Measurements from ENCODE around the gene EMILIN3.

- no peak for TF ChIP-seq GATA3 (IDR thresholded peaks at IDR 0.05; ENCODE audit: low read depth, low read length)
- no peak for TF ChIP-seq GATA2 (IDR thresholded peaks at IDR 0.05; ENCODE audit: low read depth, low read length)
Observed at GRCh38 chr20:41395667-41396664, 29.3 kb upstream of the EMILIN3 start.

All from SH-SY5Y (cell line).